MCF 10A (cell line): ENCODE results near the gene FILIP1. TPM values are rescaled to one million over a fixed set of nuclear protein-coding genes. Genes with fewer than 3 reads are reported as not detected.
A peak's percentile ranks its signal among the peaks of the same experiment; 100 is the strongest.

ENCODE experiments used
- BruUV-seq: library from RNA; stranded (reverse); fragments of 400-500 nt; replicated peaks from 2 replicates; lab custom pipeline; 2021; lab: Mats Ljungman, UMichigan
- CTCF ChIA-PET: fragments of 300-600 bp; sonication (Branson Sonifier 250); formaldehyde crosslinking; extraction: SDS; loops from one replicate; lab custom pipeline; 2021; ENCODE audit warnings: antibody characterized with exemption, inconsistent platforms; lab: Yijun Ruan, JAX
- POLR2A ChIA-PET: fragments of 300-600, 350-650 bp; sonication (Branson Sonifier 250); formaldehyde crosslinking; extraction: SDS; loops from one replicate; lab custom pipeline; 2020; ENCODE audit warnings: antibody characterized with exemption, inconsistent platforms; lab: Yijun Ruan, JAX
- DNase-seq: peaks from one replicate; pipeline ENCODE4 v3.0.0-alpha.2; 2018; ENCODE audit not compliant: unreplicated experiment
- H3K27ac Mint-ChIP-seq: one replicate; pipeline ENCODE4 v1.8.0; 2022; ENCODE audit warnings: mild to moderate bottlenecking, low read depth, mixed read lengths; ENCODE audit not compliant: unreplicated experiment
- H3K27me3 Mint-ChIP-seq: one replicate; pipeline ENCODE4 v1.8.0; 2022; ENCODE audit warnings: mixed read lengths; ENCODE audit not compliant: insufficient read depth, unreplicated experiment
- H3K36me3 Mint-ChIP-seq: one replicate; pipeline ENCODE4 v1.8.0; 2022; ENCODE audit warnings: mild to moderate bottlenecking, moderate library complexity, mixed read lengths; ENCODE audit not compliant: insufficient read depth, unreplicated experiment
- H3K4me1 Mint-ChIP-seq: one replicate; pipeline ENCODE4 v1.8.0; 2022; ENCODE audit warnings: mixed read lengths; ENCODE audit not compliant: insufficient read depth, unreplicated experiment
- H3K4me3 Mint-ChIP-seq: one replicate; pipeline ENCODE4 v1.8.0; 2022; ENCODE audit warnings: mild to moderate bottlenecking, moderate library complexity, mixed read lengths; ENCODE audit not compliant: unreplicated experiment
- H3K9me3 Mint-ChIP-seq: one replicate; pipeline ENCODE4 v1.8.0; 2022; ENCODE audit warnings: mixed read lengths; ENCODE audit not compliant: unreplicated experiment
- CTCF ChIP-seq: fragments of 200-600 bp; IDR thresholded peaks from one replicate; pipeline ENCODE4 v1.8.0; 2022; ENCODE audit warnings: antibody characterized with exemption, mild to moderate bottlenecking; ENCODE audit not compliant: unreplicated experiment
- intact Hi-C: fragments of 100-400 bp; cut with micrococcal nuclease; formaldehyde crosslinking; loops from 2 replicates; pipeline ENCODE4 v1.14.1; 2022
- total RNA-seq: library from RNA; stranded (reverse); gene quantifications from 2 replicates; pipeline ENCODE4 v1.2.3, GENCODE V29; 2022

Gene FILIP1
- total RNA-seq, 1 experiment from 2014 or later: 0.14 TPM

- no peak for DNase-seq
- H3K36me3 Mint-ChIP-seq: no peaks in the 10 kb centered on the region
- H3K27ac Mint-ChIP-seq: no peak overlapping the region
- no TSS peak for BruUV-seq
- ChIA-PET POLR2A (no interaction called here), CTCF (interaction anchor here (0.5 to 0.6 kb wide), 2 partner anchors 63 to 342 kb away, joined by 3 read pairs; no protein-coding TSS in a partner anchor)
- no peaks in the 10 kb centered on the region for H3K27me3 Mint-ChIP-seq
- no peak for TF ChIP-seq CTCF
- H3K4me1 Mint-ChIP-seq: no peaks in the 10 kb centered on the region
- no peaks in the 10 kb centered on the region for H3K9me3 Mint-ChIP-seq
- H3K4me3 Mint-ChIP-seq: no peak overlapping the region
- intact Hi-C loops: no loop called here
These were observed 102.3 kb downstream of the FILIP1 start for GRCh38 chr6:75391276-75391675.

- intact Hi-C loops: no loop called here
- TF ChIP-seq CTCF: no peak
- BruUV-seq: no TSS peak
- no peak overlapping the region for H3K27ac Mint-ChIP-seq
- no peaks in the 10 kb centered on the region for H3K4me1 Mint-ChIP-seq
- ChIA-PET CTCF (interaction anchor here (0.6 kb wide), 1 partner anchor 71 kb away, joined by 3 read pairs; no protein-coding TSS in a partner anchor), POLR2A (no interaction called here)
- H3K4me3 Mint-ChIP-seq: no peak overlapping the region
- H3K27me3 Mint-ChIP-seq: no peaks in the 10 kb centered on the region
- no peaks in the 10 kb centered on the region for H3K36me3 Mint-ChIP-seq
- H3K9me3 Mint-ChIP-seq: no peaks in the 10 kb centered on the region
- DNase-seq: peak; percentile 40
These were observed 107.4 kb downstream of the FILIP1 start for GRCh38 chr6:75386050-75386770.

GRCh38 chr6:75384116-75384515 lies 109.5 kb downstream of the FILIP1 start:
- POLR2A ChIA-PET: no interaction called here
- Mint-ChIP-seq H3K36me3 (no peaks in the 10 kb centered on the region), H3K4me3 (no peak overlapping the region), H3K27me3 (no peaks in the 10 kb centered on the region), H3K4me1 (no peaks in the 10 kb centered on the region), H3K9me3 (no peaks in the 10 kb centered on the region), H3K27ac (no peak overlapping the region)
- intact Hi-C loops: no loop called here
- CTCF ChIA-PET: interaction anchor here (1.0 kb wide), 1 partner anchor 15 kb away, joined by 3 read pairs; no protein-coding TSS in a partner anchor
- DNase-seq: no peak
- no TSS peak for BruUV-seq
- TF ChIP-seq CTCF: no peak

- no peak overlapping the region for H3K27ac Mint-ChIP-seq
- no TSS peak for BruUV-seq
- H3K27me3 Mint-ChIP-seq: no peaks in the 10 kb centered on the region
- H3K4me3 Mint-ChIP-seq: no peak overlapping the region
- no peak for DNase-seq
- no peak for TF ChIP-seq CTCF
- no peaks in the 10 kb centered on the region for H3K4me1 Mint-ChIP-seq
- H3K36me3 Mint-ChIP-seq: no peaks in the 10 kb centered on the region
- H3K9me3 Mint-ChIP-seq: no peaks in the 10 kb centered on the region
- intact Hi-C loops: no loop called here
- ChIA-PET CTCF (interaction anchor here (1.0 to 1.8 kb wide), 2 partner anchors 14 to 16 kb away, joined by 3 to 9 read pairs; no protein-coding TSS in a partner anchor), POLR2A (interaction anchor here (1.0 kb wide), 1 partner anchor 33 kb away, joined by 3 read pairs; no protein-coding TSS in a partner anchor)
These were observed 111.0 kb downstream of the FILIP1 start for GRCh38 chr6:75382634-75382900.
